GM12878 (cell line): ENCODE data around the gene LEKR1. TPM values are rescaled to one million over a fixed set of nuclear protein-coding genes. Genes with fewer than 3 reads are reported as not detected.
A peak's percentile ranks its signal among the peaks of the same experiment; 100 is the strongest.

ENCODE experiments used
- BHLHE40 ChIP-seq, 2 experiments: fragments of 450-650 bp in 1 of 2; IDR thresholded peaks; 2 replicates each; pipeline ENCODE4 v1.6.1; 2011 to 2017; ENCODE audit warnings: low read depth in 2 of 2, borderline replicate concordance in 1 of 2, improper control_type of control experiment in 1 of 2, low read length in 1 of 2, mild to moderate bottlenecking in 1 of 2
- E2F4 ChIP-seq: IDR thresholded peaks from 2 replicates; pipeline ENCODE4 v1.6.1; 2012; ENCODE audit warnings: low read depth, low read length, improper control_type of control experiment
- ELK1 ChIP-seq: IDR thresholded peaks from 2 replicates; pipeline ENCODE4 v1.6.1; 2012; ENCODE audit warnings: low read depth, low read length, improper control_type of control experiment
- IKZF1 ChIP-seq: fragments of 450-650 bp; conservative IDR thresholded peaks from 2 replicates; pipeline ENCODE4 v1.6.1; 2017; ENCODE audit warnings: antibody characterized with exemption, mild to moderate bottlenecking
- MLLT1 ChIP-seq: fragments of 450-650 bp; IDR thresholded peaks from 2 replicates; pipeline ENCODE4 v1.6.1; 2016; ENCODE audit warnings: mild to moderate bottlenecking
- NBN ChIP-seq: fragments of 450-650 bp; IDR thresholded peaks from 2 replicates; pipeline ENCODE4 v1.6.1; 2016
- PKNOX1 ChIP-seq: fragments of 450-650 bp; IDR thresholded peaks from 2 replicates; pipeline ENCODE4 v1.6.1; 2016; ENCODE audit warnings: mild to moderate bottlenecking
- RCOR1 ChIP-seq: conservative IDR thresholded peaks from 2 replicates; pipeline ENCODE4 v1.6.1; 2012; ENCODE audit warnings: low read depth, low read length, improper control_type of control experiment
- RELB ChIP-seq: fragments of 450-650 bp; IDR thresholded peaks from 2 replicates; pipeline ENCODE4 v1.6.1; 2017; ENCODE audit warnings: low read depth, mild to moderate bottlenecking, moderate library complexity
- ZNF687 ChIP-seq: fragments of 450-650 bp; IDR thresholded peaks from 2 replicates; pipeline ENCODE4 v1.6.1; 2017; ENCODE audit warnings: mild to moderate bottlenecking, moderate library complexity
- polyA plus RNA-seq, 11 experiments: library from polyadenylated mRNA; depleted of rRNA in 4 of 11; unstranded in 6 of 11; stranded (reverse) in 5 of 11; fragments of >200 nt; fragmentation: Nextera tagmentation in 4 of 11; fragmentation: Illumina TruSeq in 1 of 11; extraction: Ambion mirVana in 4 of 11; extraction: Trizol in 1 of 11; gene quantifications; 1 replicate in 1 of 11; 2 replicates in 10 of 11; pipeline versions ENCODE4 v1.2.1 to v1.2.3, GENCODE V29; 2011 to 2016; ENCODE audit warnings: inconsistent platforms in 2 of 11, missing spikeins in 2 of 11, low read depth in 1 of 11
- total RNA-seq, 4 experiments: library from RNA; depleted of rRNA in 3 of 4; stranded (reverse); fragments of >200 nt in 3 of 4; fragmentation: Illumina TruSeq in 1 of 4; extraction: Trizol in 1 of 4; gene quantifications; 2 replicates each; pipeline versions ENCODE4 v1.2.1 to v1.2.3, GENCODE V29; 2013 to 2021

The LEKR1 gene
- total and polyA plus RNA-seq, 10 of the 15 experiments (the other 5 are each of a cell fraction or from before 2014, with no cell fraction given): 0.48 to 3.2 (median 1.3) TPM

- TF ChIP-seq BHLHE40 (IDR thresholded peaks at IDR 0.05; ENCODE audit: borderline replicate concordance in 1 of 2, low read depth in 2 of 2, low read length in 1 of 2) (peak in 1 of 2 experiments; percentile 12; a peak in 1 of 4 replicates), MLLT1 (0 out of 2 replicates have a peak, but pooled peaks have one; percentile 35), NBN (peak; percentile 57; the same call in 1 of the 2 replicates), RCOR1 (no peak), ELK1 (no peak), RELB (peak; percentile 44; the same call in 1 of the 2 replicates), IKZF1 (peak; percentile 37; the same call in 1 of the 2 replicates), ZNF687 (peak; percentile 58; the same call in 1 of the 2 replicates), PKNOX1 (0 out of 2 replicates have a peak, but pooled peaks have one; percentile 13), E2F4 (no peak)
These were observed 266.9 kb downstream of the LEKR1 start (continued) for GRCh38 chr3:157093096-157093495.
